Measurements from ENCODE around the gene PINLYP. TPM values are rescaled to one million over a fixed set of nuclear protein-coding genes. Genes with fewer than 3 reads are reported as not detected.

PINLYP gene
- total RNA-seq, 1 experiment from 2014 or later: 11.9 TPM

- no peaks in the 10 kb centered on the region; a peak in 1 of 5 replicates for H3K9me3 Mint-ChIP-seq
- H3K27ac Mint-ChIP-seq: peak overlapping the region; percentile 96 to 99 (median 99)
- H3K14ac ChIP-seq (ENCODE audit: insufficient read depth, low read length): 0 out of 2 replicates have a peak overlapping the region, but pooled peaks have one; percentile 26
- peaks cover 20% of the 10 kb centered on the region for H3K23me2 ChIP-seq (ENCODE audit: insufficient read length, low read depth, low read length, poor library complexity, severe bottlenecking)
- H2AK5ac ChIP-seq (ENCODE audit: insufficient read length, low read length): no peak overlapping the region
- no peak for DNase-seq
- peaks cover 13 to 43% (median 32%) of the 10 kb centered on the region in 3 experiments for H3K36me3 Mint-ChIP-seq (ENCODE audit: insufficient read depth in 1 of 3, low read depth in 3 of 3)
- H3T11ph ChIP-seq (ENCODE audit: low read length): no peak overlapping the region
- no peaks in the 10 kb centered on the region for H3K27me3 Mint-ChIP-seq (ENCODE audit: low read depth)
- H3K4me1 Mint-ChIP-seq: peaks cover 18 to 25% of the 10 kb centered on the region in 2 experiments
- no peak overlapping the region for H4K8ac ChIP-seq (replicated peaks; ENCODE audit: insufficient read length, low read depth, low read length)
- H3K27me3 ChIP-seq (ENCODE audit: insufficient read depth, low read length): no peaks in the 10 kb centered on the region
- no peaks in the 10 kb centered on the region for H4K20me1 ChIP-seq (ENCODE audit: control insufficient read depth, insufficient read depth, insufficient read length)
- H4K91ac ChIP-seq (ENCODE audit: insufficient read length, low read depth, low read length): no peak overlapping the region
- no peak overlapping the region for H3K23ac ChIP-seq (ENCODE audit: insufficient read length, low read depth, low read length)
- no peak overlapping the region for H3K56ac ChIP-seq (ENCODE audit: insufficient read length, low read depth, low read length)
- no peak overlapping the region for H2BK5ac ChIP-seq (ENCODE audit: insufficient read length, low read length)
- H3K4me2 ChIP-seq (ENCODE audit: insufficient read depth, insufficient read length, low read length): peak overlapping the region; percentile 98
- 0 out of 2 replicates have a peak, but pooled peaks cover 3% of the 10 kb centered on the region for H3K4me1 ChIP-seq (ENCODE audit: insufficient read depth, low read length)
- H2BK20ac ChIP-seq (ENCODE audit: low read depth, low read length, poor library complexity, severe bottlenecking): no peak overlapping the region
- H3K4me3 Mint-ChIP-seq: peak overlapping the region; percentile 92 to 95
- H4K5ac ChIP-seq (ENCODE audit: insufficient read length, low read depth, low read length): peak overlapping the region; percentile 41
- H3K79me2 ChIP-seq (ENCODE audit: insufficient read depth, low read length): peaks cover 4% of the 10 kb centered on the region; the same call in 1 of the 2 replicates
- no peak overlapping the region for H2BK12ac ChIP-seq (ENCODE audit: insufficient read length, low read depth, low read length)
- no peak for TF ChIP-seq CTCF (conservative IDR thresholded peaks at IDR 0.05)
- no CpG with 5 or more reads among the region's 7 CpGs for WGBS (ENCODE audit: extremely low coverage, insufficient read length, low lambda C conversion rate)
- H2BK15ac ChIP-seq (ENCODE audit: low read depth, low read length): no peak overlapping the region
- H3K9ac ChIP-seq (ENCODE audit: extremely low read depth, insufficient read length, low read length): peak overlapping the region; percentile 84
- H3K27ac ChIP-seq (ENCODE audit: insufficient read length, low read depth, low read length): no peak overlapping the region
- no peaks in the 10 kb centered on the region for H3K9me3 ChIP-seq (ENCODE audit: control insufficient read depth, low read depth, low read length)
- H3K18ac ChIP-seq (ENCODE audit: insufficient read length, low read depth, low read length): no peak overlapping the region
- no peak overlapping the region for H2AFZ ChIP-seq (ENCODE audit: low read length)
- H2BK120ac ChIP-seq (ENCODE audit: low read depth, low read length, poor library complexity, severe bottlenecking): no peak overlapping the region
- H3K4ac ChIP-seq (ENCODE audit: low read depth, low read length): no peak overlapping the region
- H3K79me1 ChIP-seq (ENCODE audit: insufficient read depth, low read depth, low read length, poor library complexity, severe bottlenecking): no peaks in the 10 kb centered on the region
These were observed 21.4 kb downstream of the PINLYP start for GRCh38 chr19:43596842-43597461.

Data from H9 (cell line).